IPS-18a (cell line): ENCODE measurements around the gene PDLIM5.

Experiments
- H3K27ac ChIP-seq: one replicate; pipeline ENCODE4 v1.5.1; 2013; ENCODE audit warnings: low read length
- H3K27me3 ChIP-seq: one replicate; pipeline ENCODE4 v1.6.1; 2013; ENCODE audit warnings: mild to moderate bottlenecking, low read length; ENCODE audit not compliant: control insufficient read depth, insufficient read depth
- H3K36me3 ChIP-seq: one replicate; pipeline ENCODE4 v1.6.1; 2013; ENCODE audit warnings: low read depth, low read length; ENCODE audit not compliant: control insufficient read depth
- H3K4me1 ChIP-seq: one replicate; pipeline ENCODE4 v1.6.1; 2013; ENCODE audit warnings: low read depth, low read length; ENCODE audit not compliant: control insufficient read depth
- H3K4me3 ChIP-seq: one replicate; pipeline ENCODE4 v1.5.1; 2013; ENCODE audit warnings: low read length
- H3K9ac ChIP-seq: one replicate; pipeline ENCODE4 v1.6.1; 2013; ENCODE audit warnings: mild to moderate bottlenecking, low read length, moderate library complexity
- H3K9me3 ChIP-seq: one replicate; pipeline ENCODE4 v1.6.1; 2013; ENCODE audit warnings: low read depth, low read length; ENCODE audit not compliant: control insufficient read depth

The PDLIM5 gene

DNA sequence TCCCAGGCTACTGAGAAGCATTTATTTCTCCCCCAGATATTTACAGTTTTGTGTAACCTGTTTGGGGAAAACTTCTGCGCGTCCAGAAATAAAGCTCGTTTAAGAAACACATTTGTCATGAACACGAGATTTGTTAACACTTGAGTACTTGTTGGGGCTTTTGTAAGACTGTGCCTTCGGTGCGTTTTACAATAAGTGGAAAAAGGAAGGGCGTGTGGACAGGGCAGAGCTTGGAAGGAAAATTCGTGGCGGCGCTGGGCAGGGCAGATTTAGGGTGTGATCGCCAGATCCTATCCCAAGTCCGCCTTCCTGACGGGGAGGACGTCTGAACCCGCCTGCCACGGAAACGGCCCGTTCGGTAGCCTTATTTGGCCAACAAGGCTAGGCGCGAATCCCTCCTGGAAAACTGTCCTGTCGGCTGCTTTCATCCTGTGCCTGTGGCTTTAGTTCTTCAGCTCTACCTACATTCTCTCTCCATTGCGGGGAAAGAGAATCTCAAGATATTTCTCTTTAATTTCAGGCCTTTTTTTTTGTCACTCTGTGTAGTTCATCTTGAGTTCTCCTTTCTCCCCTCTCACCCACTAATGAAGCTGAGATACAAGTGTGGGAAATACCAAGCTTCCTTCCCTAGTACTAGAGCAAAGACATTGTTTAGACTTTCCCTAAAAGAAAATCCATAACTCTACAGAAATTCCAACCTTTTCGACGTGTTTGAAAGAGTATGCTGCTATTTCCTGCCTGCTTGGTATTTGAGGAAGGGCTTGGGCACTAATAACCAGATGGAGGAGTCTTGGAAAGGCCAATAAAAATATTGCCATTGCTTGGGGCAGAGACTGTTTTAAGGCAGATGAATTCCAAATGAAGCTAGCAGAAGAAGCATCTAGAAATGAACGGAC, 982 bp downstream of the PDLIM5 start:
- no peaks in the 10 kb centered on the region for H3K36me3 ChIP-seq
- H3K4me3 ChIP-seq, result peak overlapping the region; percentile 99
- H3K27me3 ChIP-seq, result peaks cover 14% of the 10 kb centered on the region
- peaks cover 26% of the 10 kb centered on the region for H3K4me1 ChIP-seq
- no peak overlapping the region for H3K27ac ChIP-seq
- H3K9ac ChIP-seq, result peak overlapping the region; percentile 83
- no peaks in the 10 kb centered on the region for H3K9me3 ChIP-seq

DNA sequence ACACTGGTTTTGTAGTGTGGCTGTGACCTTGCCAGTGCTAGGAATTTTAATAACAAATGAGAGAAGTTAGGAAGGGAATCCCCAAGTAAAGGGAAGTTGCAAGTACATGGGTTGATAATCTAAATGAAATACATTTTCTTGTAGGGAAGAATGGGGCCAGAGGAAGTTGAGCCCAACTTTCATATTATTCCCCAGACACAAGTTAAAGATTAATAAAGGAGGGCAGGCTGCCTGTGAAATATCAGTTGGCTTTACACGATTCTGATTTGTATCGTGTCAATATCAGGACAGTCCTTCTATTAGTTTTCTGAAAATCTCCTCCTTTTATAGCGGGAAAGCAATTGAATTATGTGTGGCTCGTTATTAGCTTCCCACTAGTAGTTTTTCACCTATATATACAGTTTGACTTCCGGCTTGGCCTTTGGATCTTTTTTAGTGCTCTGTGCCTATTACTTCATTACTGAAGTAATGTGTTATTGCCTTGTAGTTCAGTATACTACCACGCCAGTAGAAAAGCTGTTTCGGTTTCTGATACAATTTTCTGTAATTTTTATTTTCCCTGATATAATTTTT, 1.7 kb downstream of the PDLIM5 start:
- H3K27ac ChIP-seq, result no peak overlapping the region
- H3K27me3 ChIP-seq, result peaks cover 14% of the 10 kb centered on the region
- H3K9me3 ChIP-seq, result no peaks in the 10 kb centered on the region
- peaks cover 33% of the 10 kb centered on the region for H3K4me1 ChIP-seq
- no peaks in the 10 kb centered on the region for H3K36me3 ChIP-seq
- H3K9ac ChIP-seq, result peak overlapping the region; percentile 83
- peak overlapping the region; percentile 99 for H3K4me3 ChIP-seq

DNA sequence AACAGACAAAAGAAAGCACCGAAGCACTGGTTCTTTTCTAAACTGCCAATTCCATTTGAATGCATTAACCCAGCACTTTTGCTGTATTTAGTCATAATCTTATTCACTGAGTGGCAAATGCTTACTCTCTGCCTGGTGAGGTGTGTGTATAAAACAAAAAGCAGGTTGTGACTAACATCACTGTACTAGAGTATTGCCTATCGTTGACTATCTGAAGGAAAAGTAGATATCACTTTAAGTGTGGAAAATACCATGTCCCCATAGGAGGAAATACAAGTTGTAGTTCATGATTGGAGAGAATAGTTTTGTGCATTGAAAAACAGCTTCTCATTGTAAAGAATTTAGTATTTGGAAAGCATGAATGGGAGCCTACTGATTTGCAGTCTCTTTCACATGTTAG, 2.7 kb downstream of the PDLIM5 start:
- peaks cover 42% of the 10 kb centered on the region for H3K4me1 ChIP-seq
- H3K27ac ChIP-seq, result no peak overlapping the region
- no peak overlapping the region for H3K4me3 ChIP-seq

DNA sequence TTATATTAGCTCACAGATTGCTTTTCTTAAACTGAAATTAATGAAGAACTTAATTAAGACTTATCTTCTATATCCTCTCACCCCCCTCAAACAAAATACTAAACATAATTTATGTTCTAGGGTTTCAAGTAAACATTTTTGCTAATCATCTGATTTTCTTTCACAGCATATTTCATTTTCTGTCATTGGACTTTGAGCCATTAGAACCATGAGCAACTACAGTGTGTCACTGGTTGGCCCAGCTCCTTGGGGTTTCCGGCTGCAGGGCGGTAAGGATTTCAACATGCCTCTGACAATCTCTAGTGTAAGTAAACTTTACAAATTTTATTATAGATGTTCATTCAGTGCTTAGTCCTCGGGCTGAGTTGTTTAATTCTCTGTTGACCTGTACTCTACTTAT, 3.3 kb downstream of the PDLIM5 start:
- H3K9me3 ChIP-seq, result no peaks in the 10 kb centered on the region
- H3K4me3 ChIP-seq, result no peak overlapping the region
- H3K27ac ChIP-seq, result no peak overlapping the region
- peaks cover 14% of the 10 kb centered on the region for H3K27me3 ChIP-seq
- H3K36me3 ChIP-seq, result no peaks in the 10 kb centered on the region
- H3K4me1 ChIP-seq, result peaks cover 48% of the 10 kb centered on the region
- no peak overlapping the region for H3K9ac ChIP-seq

More for the DNA sequence above, 2.7 kb downstream of the PDLIM5 start:
- Histone ChIP-seq H3K9me3 (no peaks in the 10 kb centered on the region), H3K9ac (no peak overlapping the region), H3K27me3 (peaks cover 14% of the 10 kb centered on the region), H3K36me3 (no peaks in the 10 kb centered on the region)

DNA sequence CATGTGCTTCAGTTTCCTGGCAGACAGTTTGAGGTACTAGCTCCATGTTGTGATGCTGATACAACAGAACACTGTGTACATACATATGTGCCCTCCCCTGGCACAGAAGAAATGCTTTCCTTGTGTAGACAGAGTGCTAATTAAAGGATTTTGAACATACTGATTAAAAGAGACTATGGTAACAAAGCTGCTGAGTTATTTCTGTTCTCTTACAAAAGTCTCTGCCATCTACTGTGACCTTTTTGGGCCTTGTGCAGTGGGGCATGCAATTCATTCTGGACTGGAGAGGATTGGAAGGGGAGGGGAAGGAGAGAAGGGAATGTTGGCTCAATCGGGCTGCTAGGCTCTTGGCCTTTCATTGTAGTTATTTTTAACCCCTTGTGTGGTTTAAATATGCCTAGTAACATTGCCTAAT, 6.0 kb downstream of the PDLIM5 start:
- Histone ChIP-seq H3K4me1 (peaks cover 54% of the 10 kb centered on the region), H3K27ac (no peak overlapping the region)

DNA sequence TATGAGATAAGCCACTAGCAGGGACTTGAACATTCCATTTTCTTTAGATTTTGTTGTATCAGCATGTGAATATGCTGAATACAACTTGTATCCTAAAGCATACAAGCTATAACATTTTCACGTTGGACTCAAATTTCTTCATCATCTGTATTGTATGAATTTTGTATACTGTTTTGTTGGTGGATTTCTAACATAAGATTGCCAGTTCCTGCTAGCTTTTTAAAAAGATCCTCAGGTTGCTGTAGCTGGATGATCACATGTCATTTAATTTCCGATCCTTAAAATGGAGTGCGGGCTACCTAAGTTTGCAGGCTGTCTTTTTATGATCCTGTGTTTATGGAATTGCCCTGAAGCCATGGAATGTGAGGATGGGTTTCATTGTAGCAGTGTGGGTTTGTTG, 6.9 kb downstream of the PDLIM5 start:
- no peak overlapping the region for H3K4me3 ChIP-seq
- no peaks in the 10 kb centered on the region for H3K27me3 ChIP-seq
- H3K27ac ChIP-seq, result no peak overlapping the region
- H3K9me3 ChIP-seq, result no peaks in the 10 kb centered on the region
- H3K36me3 ChIP-seq, result no peaks in the 10 kb centered on the region
- peaks cover 49% of the 10 kb centered on the region for H3K4me1 ChIP-seq
- no peak overlapping the region for H3K9ac ChIP-seq

More for the DNA sequence above, 6.0 kb downstream of the PDLIM5 start:
- no peaks in the 10 kb centered on the region for H3K9me3 ChIP-seq
- H3K9ac ChIP-seq, result no peak overlapping the region
- no peaks in the 10 kb centered on the region for H3K36me3 ChIP-seq
- no peak overlapping the region for H3K4me3 ChIP-seq
- H3K27me3 ChIP-seq, result no peaks in the 10 kb centered on the region

DNA sequence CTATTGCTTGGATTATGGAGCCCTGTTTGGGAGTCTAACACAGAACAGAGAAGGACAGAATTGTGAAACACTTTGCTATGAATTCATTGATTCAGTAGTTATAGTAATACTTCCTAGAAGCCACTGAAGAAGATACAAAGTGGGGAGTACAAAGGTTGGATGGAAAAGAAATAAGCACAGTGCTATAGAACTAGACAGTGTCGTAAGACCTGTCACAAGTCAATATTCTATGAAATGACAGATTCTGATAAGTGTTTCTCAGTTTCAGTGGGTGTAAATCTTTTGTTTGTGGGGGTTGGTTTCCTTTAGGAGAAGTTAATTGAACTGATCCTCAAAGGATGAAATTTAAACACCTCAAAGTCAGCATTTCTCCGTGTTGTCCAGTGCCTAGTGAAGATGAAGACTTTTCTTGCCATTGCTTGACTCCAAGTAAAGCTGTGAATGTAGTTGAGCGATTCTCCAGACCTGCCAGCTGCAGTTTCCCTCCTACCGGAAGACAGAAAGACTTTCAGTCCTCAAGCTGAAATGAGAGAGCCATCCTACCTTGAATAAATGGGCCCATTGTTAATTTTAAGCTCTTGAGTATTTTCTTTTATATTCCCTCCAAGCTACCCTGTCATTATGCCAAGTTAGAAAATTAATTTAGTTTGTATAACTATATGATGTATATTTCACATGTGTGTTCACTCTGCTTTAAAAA, 7.9 kb downstream of the PDLIM5 start:
- Histone ChIP-seq H3K27me3 (no peaks in the 10 kb centered on the region), H3K4me3 (no peak overlapping the region), H3K9me3 (no peaks in the 10 kb centered on the region), H3K36me3 (no peaks in the 10 kb centered on the region), H3K9ac (peak overlapping the region; percentile 16), H3K27ac (no peak overlapping the region), H3K4me1 (peaks cover 42% of the 10 kb centered on the region)

DNA sequence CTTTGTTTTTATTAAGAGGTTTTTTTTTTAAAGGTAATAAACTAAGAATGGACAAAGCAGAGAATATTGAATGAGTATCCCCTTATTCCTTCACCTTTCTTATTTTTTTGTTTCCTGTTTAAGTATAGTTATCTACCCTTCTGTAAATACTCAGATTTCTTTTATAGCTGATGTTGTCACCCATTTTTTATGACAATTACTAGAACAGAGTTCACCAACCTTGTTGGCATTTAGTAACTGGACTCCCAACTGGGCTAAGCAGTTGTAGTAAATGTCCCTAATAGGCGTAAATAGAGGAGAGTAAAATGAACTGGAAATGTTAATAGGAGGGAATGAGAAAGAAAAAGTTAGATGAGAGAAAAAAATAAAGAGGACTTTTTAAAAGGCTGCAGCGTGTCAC, 9.8 kb downstream of the PDLIM5 start:
- Histone ChIP-seq H3K4me1 (peaks cover 38% of the 10 kb centered on the region), H3K4me3 (no peak overlapping the region), H3K9me3 (no peaks in the 10 kb centered on the region), H3K27me3 (no peaks in the 10 kb centered on the region), H3K27ac (no peak overlapping the region), H3K9ac (no peak overlapping the region), H3K36me3 (no peaks in the 10 kb centered on the region)

DNA sequence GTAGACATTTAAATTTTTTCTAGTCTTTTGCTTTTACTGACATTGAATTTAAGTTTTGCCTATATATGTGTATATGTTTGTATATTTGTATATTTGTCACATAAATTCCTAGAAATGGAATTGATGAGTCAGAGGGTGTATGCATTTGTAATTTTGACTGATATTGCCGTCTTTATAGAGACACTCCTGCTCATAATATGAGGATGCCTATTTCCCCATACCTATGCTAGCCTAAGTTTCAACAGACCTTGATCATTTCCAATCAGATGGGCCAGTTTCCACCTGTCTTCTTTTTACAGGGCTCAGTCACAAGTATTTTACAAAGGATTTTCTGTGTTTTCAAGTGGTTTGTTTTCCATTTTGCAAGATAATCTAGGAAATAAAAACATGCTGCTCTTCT, 10.8 kb downstream of the PDLIM5 start:
- Histone ChIP-seq H3K4me3 (no peak overlapping the region), H3K9me3 (no peaks in the 10 kb centered on the region), H3K27me3 (no peaks in the 10 kb centered on the region), H3K27ac (no peak overlapping the region), H3K9ac (no peak overlapping the region), H3K36me3 (no peaks in the 10 kb centered on the region), H3K4me1 (peaks cover 36% of the 10 kb centered on the region)

DNA sequence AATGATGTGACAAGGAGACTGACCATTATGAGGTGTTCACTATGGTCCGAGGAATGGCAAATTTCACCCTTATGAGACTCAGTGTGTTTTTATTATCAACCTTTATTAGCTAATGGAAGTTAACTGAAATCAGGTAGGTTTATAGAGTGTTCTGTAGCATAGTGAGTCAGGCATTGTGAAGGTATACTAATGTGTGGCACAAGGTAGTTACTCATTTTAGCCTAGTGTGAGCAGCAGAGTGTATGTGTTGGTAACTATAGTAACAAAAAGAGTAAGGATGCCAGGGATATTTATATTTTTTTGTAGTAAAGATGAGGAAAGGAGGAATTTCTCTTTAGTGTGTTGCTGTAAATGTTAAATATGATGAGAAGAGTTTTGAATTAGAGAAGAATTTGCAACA, 12.0 kb downstream of the PDLIM5 start:
- Histone ChIP-seq H3K4me1 (peaks cover 24% of the 10 kb centered on the region), H3K27me3 (no peaks in the 10 kb centered on the region), H3K4me3 (no peak overlapping the region), H3K9ac (no peak overlapping the region), H3K9me3 (no peaks in the 10 kb centered on the region), H3K27ac (no peak overlapping the region), H3K36me3 (no peaks in the 10 kb centered on the region)

DNA sequence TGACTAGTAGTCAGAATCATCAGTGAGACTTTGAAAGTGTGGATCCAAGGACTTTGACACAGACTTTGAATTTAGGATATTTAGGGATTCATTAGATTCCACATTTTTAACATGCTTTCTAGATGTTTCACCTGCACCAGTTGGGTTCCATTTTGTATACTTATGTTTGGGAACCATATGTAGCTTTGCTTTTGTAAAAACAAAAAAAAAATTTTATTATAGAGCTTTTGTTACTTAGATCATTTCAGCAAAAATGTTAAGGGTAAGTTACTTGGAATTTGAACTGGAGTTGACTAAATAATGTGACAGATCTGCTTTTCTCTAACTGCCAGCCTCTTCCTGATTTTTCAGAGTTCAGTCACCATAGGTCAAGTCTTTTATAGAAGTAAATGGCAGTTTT, 14.6 kb downstream of the PDLIM5 start:
- Histone ChIP-seq H3K36me3 (no peaks in the 10 kb centered on the region), H3K27me3 (no peaks in the 10 kb centered on the region), H3K4me1 (peaks cover 6% of the 10 kb centered on the region), H3K9me3 (peaks cover 7% of the 10 kb centered on the region), H3K27ac (no peak overlapping the region), H3K4me3 (no peak overlapping the region), H3K9ac (no peak overlapping the region)
